Thyroid gland (tissue), 4 donors: ENCODE measurements around the gene MLH1. TPM values are rescaled to one million over a fixed set of nuclear protein-coding genes. Genes with fewer than 3 reads are reported as not detected.

ENCODE experiments used
- DNase-seq, 2 donors: peaks; one replicate each; pipeline ENCODE4 v3.0.0-alpha.2; 2019
- H3K27ac ChIP-seq, 3 donors: fragments of 200-600 bp; sonication (generic); 1 replicate in 2 of 3; 2 replicates in 1 of 3; pipeline ENCODE4 v1.5.1; 2016 to 2019; ENCODE audit warnings: mild to moderate bottlenecking in 1 of 3, moderate library complexity in 1 of 3
- H3K27me3 ChIP-seq: fragments of 200-600 bp; sonication (generic); one replicate; pipeline ENCODE4 v1.5.1; 2019
- H3K36me3 ChIP-seq, 2 donors: fragments of 200-600 bp; sonication (generic); one replicate each; pipeline ENCODE4 v1.5.1; 2016 to 2019
- H3K4me1 ChIP-seq, 2 donors: fragments of 200-600 bp; sonication (generic); one replicate each; pipeline ENCODE4 v1.5.1; 2017 to 2019
- H3K4me3 ChIP-seq, 3 donors: fragments of 200-600 bp; sonication (generic); replicated peaks in 1 of 3; 1 replicate in 2 of 3; 2 replicates in 1 of 3; pipeline ENCODE4 v1.5.1; 2016; ENCODE audit warnings: mild to moderate bottlenecking in 1 of 3
- H3K9me3 ChIP-seq: fragments of 200-600 bp; sonication (generic); one replicate; pipeline ENCODE4 v1.5.1; 2017
- POLR2A ChIP-seq, 2 donors: fragments of 450-650 bp; IDR thresholded peaks; one replicate each; pipeline ENCODE4 v1.6.1; 2017; ENCODE audit warnings: antibody characterized with exemption in 2 of 2, mild to moderate bottlenecking in 2 of 2, moderate library complexity in 1 of 2
- WGBS, 2 donors: methylation state at CpG; one replicate each; pipeline ENCODE4 v1.1.5; 2017; 5-methylcytosine and 5-hydroxymethylcytosine counted together
- intact Hi-C: fragments of 100-400 bp; cut with DNase I; formaldehyde crosslinking; loops from one replicate; pipeline ENCODE4 v1.15.1; 2023
- total RNA-seq, 4 donors: library from RNA; depleted of rRNA; stranded (reverse); fragments of >200 nt; gene quantifications; one replicate each; pipeline ENCODE4 v1.2.3, GENCODE V29; 2016
- TF ChIP-seq, protein P1 (sequence below), 6 experiments: fragments of 200-600 bp in 3 of 6; fragments of 450-650 bp in 3 of 6; sonication (generic) in 3 of 6; IDR thresholded peaks; one replicate each; pipeline ENCODE4 v1.5.1; 2016 to 2019; ENCODE audit warnings: antibody characterized with exemption in 6 of 6, mild to moderate bottlenecking in 2 of 6, inconsistent platforms in 1 of 6, moderate library complexity in 1 of 6

The MLH1 gene
- total RNA-seq: 10 to 100 TPM; 32.1 to 65.7 (median 54.3) TPM

DNA sequence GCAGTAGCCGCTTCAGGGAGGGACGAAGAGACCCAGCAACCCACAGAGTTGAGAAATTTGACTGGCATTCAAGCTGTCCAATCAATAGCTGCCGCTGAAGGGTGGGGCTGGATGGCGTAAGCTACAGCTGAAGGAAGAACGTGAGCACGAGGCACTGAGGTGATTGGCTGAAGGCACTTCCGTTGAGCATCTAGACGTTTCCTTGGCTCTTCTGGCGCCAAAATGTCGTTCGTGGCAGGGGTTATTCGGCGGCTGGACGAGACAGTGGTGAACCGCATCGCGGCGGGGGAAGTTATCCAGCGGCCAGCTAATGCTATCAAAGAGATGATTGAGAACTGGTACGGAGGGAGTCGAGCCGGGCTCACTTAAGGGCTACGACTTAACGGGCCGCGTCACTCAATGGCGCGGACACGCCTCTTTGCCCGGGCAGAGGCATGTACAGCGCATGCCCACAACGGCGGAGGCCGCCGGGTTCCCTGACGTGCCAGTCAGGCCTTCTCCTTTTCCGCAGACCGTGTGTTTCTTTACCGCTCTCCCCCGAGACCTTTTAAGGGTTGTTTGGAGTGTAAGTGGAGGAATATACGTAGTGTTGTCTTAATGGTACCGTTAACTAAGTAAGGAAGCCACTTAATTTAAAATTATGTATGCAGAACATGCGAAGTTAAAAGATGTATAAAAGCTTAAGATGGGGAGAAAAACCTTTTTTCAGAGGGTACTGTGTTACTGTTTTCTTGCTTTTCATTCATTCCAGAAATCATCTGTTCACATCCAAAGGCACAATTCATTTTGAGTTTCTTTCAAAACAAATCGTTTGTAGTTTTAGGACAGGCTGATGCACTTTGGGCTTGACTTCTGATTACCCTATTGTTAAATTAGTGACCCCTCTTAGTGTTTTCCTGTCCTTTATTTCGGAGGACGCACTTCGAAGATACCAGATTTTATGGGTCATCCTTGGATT is at the start of gene MLH1:
Gene MLH1, plus strand, starts transcription at position 193 of the 958 bp plus-strand sequence. Its CDS starts 30 bp downstream, at position 223.
- peak within 1 kb of the TSS; percentile 68 to 90 (median 70) for H3K4me3 ChIP-seq
- H3K36me3 ChIP-seq: peaks cover 10 to 11% of the 10 kb centered on the region in 2 donors
- H3K4me1 ChIP-seq: peaks cover 35 to 42% of the 10 kb centered on the region in 2 donors
- peak within 1 kb of the TSS; percentile 95 to 99 (median 96) for H3K27ac ChIP-seq
- TF ChIP-seq POLR2A (IDR thresholded peaks at IDR 0.05): peak in 1 of 2 donors; percentile 90
- TF ChIP-seq, protein P1, sequence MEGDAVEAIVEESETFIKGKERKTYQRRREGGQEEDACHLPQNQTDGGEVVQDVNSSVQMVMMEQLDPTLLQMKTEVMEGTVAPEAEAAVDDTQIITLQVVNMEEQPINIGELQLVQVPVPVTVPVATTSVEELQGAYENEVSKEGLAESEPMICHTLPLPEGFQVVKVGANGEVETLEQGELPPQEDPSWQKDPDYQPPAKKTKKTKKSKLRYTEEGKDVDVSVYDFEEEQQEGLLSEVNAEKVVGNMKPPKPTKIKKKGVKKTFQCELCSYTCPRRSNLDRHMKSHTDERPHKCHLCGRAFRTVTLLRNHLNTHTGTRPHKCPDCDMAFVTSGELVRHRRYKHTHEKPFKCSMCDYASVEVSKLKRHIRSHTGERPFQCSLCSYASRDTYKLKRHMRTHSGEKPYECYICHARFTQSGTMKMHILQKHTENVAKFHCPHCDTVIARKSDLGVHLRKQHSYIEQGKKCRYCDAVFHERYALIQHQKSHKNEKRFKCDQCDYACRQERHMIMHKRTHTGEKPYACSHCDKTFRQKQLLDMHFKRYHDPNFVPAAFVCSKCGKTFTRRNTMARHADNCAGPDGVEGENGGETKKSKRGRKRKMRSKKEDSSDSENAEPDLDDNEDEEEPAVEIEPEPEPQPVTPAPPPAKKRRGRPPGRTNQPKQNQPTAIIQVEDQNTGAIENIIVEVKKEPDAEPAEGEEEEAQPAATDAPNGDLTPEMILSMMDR (IDR thresholded peaks at IDR 0.05): no peak
- H3K27me3 ChIP-seq: no peaks in the 10 kb centered on the region
- DNase-seq: peak; percentile 94
- WGBS, 2 donors: 2 to 3% methylated on average over 33 to 42 of the region's 47 CpGs
- no peaks in the 10 kb centered on the region for H3K9me3 ChIP-seq
- intact Hi-C loops: no loop called here

DNA sequence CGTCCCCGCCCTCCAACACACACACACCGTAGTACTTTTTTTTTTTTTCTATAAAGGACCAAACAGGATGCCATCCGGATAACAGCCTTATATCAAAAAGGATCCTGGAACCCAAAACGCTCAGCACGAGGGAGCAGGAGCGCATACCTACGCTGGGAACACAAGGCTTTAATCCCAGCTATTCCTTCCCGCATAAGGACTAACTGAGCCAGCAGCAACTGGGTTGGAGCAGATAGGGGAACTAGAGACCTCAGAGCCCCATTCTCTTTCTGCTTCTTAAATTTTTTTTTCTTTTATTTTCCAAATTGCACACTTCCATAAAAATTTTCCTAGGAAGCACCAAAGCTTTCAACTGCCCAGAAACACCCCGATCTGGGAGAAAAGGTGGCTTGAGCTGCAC is 49.7 kb upstream of the MLH1 start:
- Histone ChIP-seq H3K4me3 (peak overlapping the region; percentile 64 to 94 (median 82)), H3K36me3 (no peaks in the 10 kb centered on the region), H3K9me3 (no peaks in the 10 kb centered on the region), H3K4me1 (peaks cover 15 to 28% of the 10 kb centered on the region in 2 donors), H3K27me3 (no peaks in the 10 kb centered on the region), H3K27ac (peak overlapping the region in 1 of 3 donors; percentile 62)
- DNase-seq: no peak
- WGBS, 2 donors: 32 to 38% methylated on average over 10 of the region's 10 CpGs
- intact Hi-C loops: no loop called here
- TF ChIP-seq, protein P1 (IDR thresholded peaks at IDR 0.05): no peak
- TF ChIP-seq POLR2A (IDR thresholded peaks at IDR 0.05): no peak

DNA sequence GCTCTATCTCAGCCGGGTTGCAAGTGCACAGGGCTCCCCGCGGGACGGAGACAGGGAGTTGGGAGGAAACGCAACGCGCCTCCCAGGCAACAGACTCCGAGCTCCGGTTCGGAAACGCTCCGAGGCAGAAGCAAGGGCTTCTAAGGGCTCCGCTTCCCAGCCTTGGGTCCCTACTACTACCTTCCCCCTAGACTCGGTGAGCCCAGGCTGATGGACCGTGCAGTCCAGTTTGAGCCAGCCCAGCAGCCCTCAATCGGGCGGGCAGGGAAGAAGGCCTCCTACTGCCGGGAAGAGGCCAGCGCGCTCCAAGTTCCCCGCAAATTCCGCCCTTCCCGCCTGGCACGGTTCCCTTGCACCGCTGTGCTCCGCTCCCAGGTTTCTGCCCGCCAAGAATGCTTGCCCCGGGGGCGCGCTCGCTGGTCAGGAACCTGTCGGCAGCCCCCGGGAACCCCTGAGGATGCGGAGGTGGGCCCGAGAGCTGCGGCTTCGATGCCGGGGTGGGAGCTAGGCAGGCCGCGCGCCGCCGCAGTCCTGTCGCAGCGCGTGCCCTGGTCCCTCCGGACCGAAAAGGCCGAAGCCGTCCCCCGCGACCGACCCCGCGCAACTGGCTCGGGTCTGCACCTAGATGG is 49.2 kb upstream of the MLH1 start:
- DNase-seq: peak; percentile 57 to 74
- peaks cover 15 to 28% of the 10 kb centered on the region in 2 donors for H3K4me1 ChIP-seq
- H3K27ac ChIP-seq: peak overlapping the region; percentile 32 to 86 (median 62)
- H3K36me3 ChIP-seq: no peaks in the 10 kb centered on the region
- H3K9me3 ChIP-seq: no peaks in the 10 kb centered on the region
- intact Hi-C loops: no loop called here
- peak overlapping the region; percentile 64 to 94 (median 82) for H3K4me3 ChIP-seq
- WGBS, 2 donors: 1 to 3% methylated on average over 14 to 27 of the region's 56 CpGs
- H3K27me3 ChIP-seq: no peaks in the 10 kb centered on the region
- no peak for TF ChIP-seq POLR2A (IDR thresholded peaks at IDR 0.05)
- TF ChIP-seq, protein P1 (IDR thresholded peaks at IDR 0.05): peak in 1 of 6 experiments; percentile 10

DNA sequence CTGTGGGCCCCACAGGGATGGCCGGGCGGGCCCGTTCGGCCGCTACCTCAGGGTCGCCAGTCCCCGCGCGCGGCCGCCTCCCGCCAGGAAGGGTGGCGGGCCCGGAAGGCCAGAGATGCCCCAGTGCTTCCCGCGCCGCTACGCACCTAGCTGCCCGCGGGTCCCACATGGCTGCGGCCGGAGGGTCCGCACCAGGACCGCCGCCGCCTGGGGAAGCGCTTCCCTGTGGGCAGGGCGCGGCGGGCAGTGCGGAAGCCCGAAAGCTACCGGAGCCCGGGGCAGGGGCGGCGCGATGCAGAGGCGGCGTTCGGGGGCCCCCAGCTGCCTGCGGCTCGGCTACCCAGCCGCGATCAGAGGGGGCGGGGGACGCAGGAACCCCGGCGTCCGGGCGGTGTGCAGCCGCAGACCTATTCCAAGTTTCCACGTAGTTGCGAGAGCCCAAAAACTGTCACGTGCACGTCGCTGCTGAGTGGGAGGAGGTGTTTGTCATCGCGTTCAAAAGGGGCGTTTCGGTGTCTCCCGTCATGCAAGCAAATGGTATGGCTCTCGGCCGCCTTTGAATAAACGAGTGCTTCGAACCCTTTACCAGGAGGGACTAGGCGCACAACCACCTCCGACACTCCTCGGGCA is 48.6 kb upstream of the MLH1 start, which contains the start of gene TRANK1:
Gene TRANK1, minus strand, starts transcription at position 414 of the 630 bp plus-strand sequence. Its CDS starts 245 bp downstream, at position 169.
- H3K4me1 ChIP-seq: peaks cover 15 to 28% of the 10 kb centered on the region in 2 donors
- DNase-seq: peak; percentile 61 to 67
- no peaks in the 10 kb centered on the region for H3K36me3 ChIP-seq
- 8 to 10% methylated on average over 9 to 12 of the region's 68 CpGs for WGBS, 2 donors
- peak within 1 kb of the TSS; percentile 32 to 86 (median 62) for H3K27ac ChIP-seq
- H3K9me3 ChIP-seq: no peaks in the 10 kb centered on the region
- intact Hi-C loops: no loop called here
- H3K27me3 ChIP-seq: no peaks in the 10 kb centered on the region
- peak within 1 kb of the TSS; percentile 64 to 94 (median 82) for H3K4me3 ChIP-seq
- TF ChIP-seq, protein P1 (IDR thresholded peaks at IDR 0.05): no peak
- peak in 1 of 2 donors; percentile 65 for TF ChIP-seq POLR2A (IDR thresholded peaks at IDR 0.05)
